Thyroid gland (tissue), 4 donors: Measurements from ENCODE around the gene CD19. TPM values are rescaled to one million over a fixed set of nuclear protein-coding genes. Genes with fewer than 3 reads are reported as not detected.

Source experiments
- DNase-seq, 2 donors: peaks; one replicate each; pipeline ENCODE4 v3.0.0-alpha.2; 2019
- H3K27ac ChIP-seq, 3 donors: fragments of 200-600 bp; sonication (generic); 1 replicate in 2 of 3; 2 replicates in 1 of 3; pipeline ENCODE4 v1.5.1; 2016 to 2019; ENCODE audit warnings: mild to moderate bottlenecking in 1 of 3, moderate library complexity in 1 of 3
- H3K27me3 ChIP-seq: fragments of 200-600 bp; sonication (generic); one replicate; pipeline ENCODE4 v1.5.1; 2019
- H3K36me3 ChIP-seq, 2 donors: fragments of 200-600 bp; sonication (generic); one replicate each; pipeline ENCODE4 v1.5.1; 2016 to 2019
- H3K4me1 ChIP-seq, 2 donors: fragments of 200-600 bp; sonication (generic); one replicate each; pipeline ENCODE4 v1.5.1; 2017 to 2019
- H3K4me3 ChIP-seq, 3 donors: fragments of 200-600 bp; sonication (generic); replicated peaks in 1 of 3; 1 replicate in 2 of 3; 2 replicates in 1 of 3; pipeline ENCODE4 v1.5.1; 2016; ENCODE audit warnings: mild to moderate bottlenecking in 1 of 3
- H3K9me3 ChIP-seq: fragments of 200-600 bp; sonication (generic); one replicate; pipeline ENCODE4 v1.5.1; 2017
- CTCF ChIP-seq, 6 experiments: fragments of 200-600 bp in 3 of 6; fragments of 450-650 bp in 3 of 6; sonication (generic) in 3 of 6; IDR thresholded peaks; one replicate each; pipeline ENCODE4 v1.5.1; 2016 to 2019; ENCODE audit warnings: antibody characterized with exemption in 6 of 6, mild to moderate bottlenecking in 2 of 6, inconsistent platforms in 1 of 6, moderate library complexity in 1 of 6
- POLR2A ChIP-seq, 2 donors: fragments of 450-650 bp; IDR thresholded peaks; one replicate each; pipeline ENCODE4 v1.6.1; 2017; ENCODE audit warnings: antibody characterized with exemption in 2 of 2, mild to moderate bottlenecking in 2 of 2, moderate library complexity in 1 of 2
- WGBS, 2 donors: methylation state at CpG; one replicate each; pipeline ENCODE4 v1.1.5; 2017; 5-methylcytosine and 5-hydroxymethylcytosine counted together
- intact Hi-C: fragments of 100-400 bp; cut with DNase I; formaldehyde crosslinking; loops from one replicate; pipeline ENCODE4 v1.15.1; 2023
- total RNA-seq, 4 donors: library from RNA; depleted of rRNA; stranded (reverse); fragments of >200 nt; gene quantifications; one replicate each; pipeline ENCODE4 v1.2.3, GENCODE V29; 2016

CD19 gene
- total RNA-seq, 4 donors from 2014 or later, result not detected

- TF ChIP-seq CTCF (IDR thresholded peaks at IDR 0.05) (no peak), POLR2A (IDR thresholded peaks at IDR 0.05) (no peak)
- Histone ChIP-seq H3K27ac (no peak overlapping the region), H3K36me3 (peaks cover 0 to 22% of the 10 kb centered on the region in 2 donors), H3K9me3 (no peaks in the 10 kb centered on the region), H3K27me3 (no peaks in the 10 kb centered on the region), H3K4me3 (no peak overlapping the region), H3K4me1 (no peaks in the 10 kb centered on the region)
- WGBS, 2 donors, result 89 to 90% methylated on average over 23 to 29 of the region's 29 CpGs
- intact Hi-C loops, result no loop called here
- DNase-seq, result no peak
Observed at GRCh38 chr16:28903344-28904042, 28.3 kb upstream of the CD19 start.

GRCh38 chr16:28904363-28904762 is 27.4 kb upstream of the CD19 start:
- no peaks in the 10 kb centered on the region for H3K27me3 ChIP-seq
- TF ChIP-seq CTCF (IDR thresholded peaks at IDR 0.05) (no peak), POLR2A (IDR thresholded peaks at IDR 0.05) (no peak)
- DNase-seq, result no peak
- H3K36me3 ChIP-seq, result peaks cover 0 to 24% of the 10 kb centered on the region in 2 donors
- 90 to 92% methylated on average over 11 to 12 of the region's 14 CpGs for WGBS, 2 donors
- no peak overlapping the region for H3K27ac ChIP-seq
- H3K4me3 ChIP-seq, result no peak overlapping the region
- no peaks in the 10 kb centered on the region for H3K4me1 ChIP-seq
- no peaks in the 10 kb centered on the region for H3K9me3 ChIP-seq
- intact Hi-C loops, result no loop called here

- Histone ChIP-seq H3K27me3 (no peaks in the 10 kb centered on the region), H3K27ac (no peak overlapping the region), H3K36me3 (peaks cover 0 to 24% of the 10 kb centered on the region in 2 donors), H3K4me1 (no peaks in the 10 kb centered on the region), H3K4me3 (no peak overlapping the region), H3K9me3 (no peaks in the 10 kb centered on the region)
- no peak for DNase-seq
- 78 to 92% methylated on average over 2 to 5 of the region's 16 CpGs for WGBS, 2 donors
- no peak for TF ChIP-seq CTCF (IDR thresholded peaks at IDR 0.05)
- TF ChIP-seq POLR2A (IDR thresholded peaks at IDR 0.05), result no peak
- intact Hi-C loops, result no loop called here
Observed at GRCh38 chr16:28904828-28905227, 26.9 kb upstream of the CD19 start.

- TF ChIP-seq CTCF (IDR thresholded peaks at IDR 0.05) (no peak), POLR2A (IDR thresholded peaks at IDR 0.05) (no peak)
- Histone ChIP-seq H3K4me1 (no peaks in the 10 kb centered on the region), H3K27me3 (no peaks in the 10 kb centered on the region), H3K4me3 (no peak overlapping the region), H3K27ac (no peak overlapping the region), H3K36me3 (peaks cover 0 to 24% of the 10 kb centered on the region in 2 donors), H3K9me3 (no peaks in the 10 kb centered on the region)
- 87 to 93% methylated on average over 5 to 9 of the region's 9 CpGs for WGBS, 2 donors
- intact Hi-C loops, result no loop called here
- no peak for DNase-seq
Observed at GRCh38 chr16:28905229-28905754, 26.5 kb upstream of the CD19 start.

GRCh38 chr16:28905800-28906372 is 25.9 kb upstream of the CD19 start:
- intact Hi-C loops, result no loop called here
- no peak overlapping the region for H3K4me3 ChIP-seq
- H3K4me1 ChIP-seq, result no peaks in the 10 kb centered on the region
- WGBS, 2 donors, result 83 to 84% methylated on average over 16 to 18 of the region's 24 CpGs
- no peak overlapping the region for H3K27ac ChIP-seq
- peaks cover 0 to 28% of the 10 kb centered on the region in 2 donors for H3K36me3 ChIP-seq
- no peaks in the 10 kb centered on the region for H3K9me3 ChIP-seq
- TF ChIP-seq POLR2A (IDR thresholded peaks at IDR 0.05), result no peak
- no peak for TF ChIP-seq CTCF (IDR thresholded peaks at IDR 0.05)
- H3K27me3 ChIP-seq, result no peaks in the 10 kb centered on the region
- DNase-seq, result no peak
